HG03095 (cell line): Measurements from ENCODE around the gene RPUSD3.

Experiments
- ATAC-seq: cut with Tn5 transposase; IDR thresholded peaks from one replicate; pipeline ENCODE4 v1.9.1; 2021; ENCODE audit warnings: moderate library complexity; ENCODE audit not compliant: unreplicated experiment

The RPUSD3 gene

DNA sequence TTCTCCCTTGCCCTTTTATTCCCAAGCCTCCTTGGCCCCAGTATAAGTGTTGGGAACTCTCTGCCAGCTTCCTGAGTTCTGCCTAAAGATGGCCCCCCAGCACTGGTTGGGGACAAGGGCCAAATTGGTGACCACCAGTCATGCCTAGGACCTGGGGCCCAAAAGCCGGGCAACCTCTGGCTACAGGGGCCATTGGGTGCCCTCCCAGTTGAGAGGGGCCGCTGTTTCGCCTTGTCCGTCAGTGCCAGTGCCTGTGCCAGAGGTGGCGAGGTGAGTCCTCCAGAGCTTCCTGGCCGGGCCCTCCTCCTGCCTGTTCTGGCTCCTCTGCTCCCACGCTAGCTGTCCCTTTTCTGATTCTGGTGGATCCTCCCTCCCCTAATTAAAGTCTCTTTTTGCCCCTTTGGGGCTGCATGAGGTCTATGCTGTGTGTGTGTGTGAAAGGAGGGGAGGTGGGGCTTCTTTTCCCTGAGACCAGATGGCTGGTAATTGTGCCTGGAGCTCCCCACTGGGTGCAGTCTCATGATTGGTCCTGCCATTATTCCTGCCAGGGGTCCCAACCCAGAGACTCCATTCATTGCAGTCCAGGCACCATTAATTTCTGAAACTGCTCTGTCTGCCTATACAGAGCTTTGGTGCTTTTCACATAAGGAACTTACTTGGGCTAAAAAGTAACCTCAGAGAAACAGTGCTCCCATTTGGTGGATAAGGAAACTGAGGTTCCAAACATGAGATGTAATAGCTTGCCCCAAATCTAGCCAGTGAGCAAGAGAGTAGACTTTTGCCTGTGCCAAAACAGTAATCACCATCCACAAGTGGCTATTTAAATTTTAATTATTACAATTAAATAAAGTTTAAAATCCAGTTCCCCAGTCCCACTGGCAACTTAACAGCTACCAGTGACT lies 36.9 kb downstream of the RPUSD3 start:
- ATAC-seq: no peak

DNA sequence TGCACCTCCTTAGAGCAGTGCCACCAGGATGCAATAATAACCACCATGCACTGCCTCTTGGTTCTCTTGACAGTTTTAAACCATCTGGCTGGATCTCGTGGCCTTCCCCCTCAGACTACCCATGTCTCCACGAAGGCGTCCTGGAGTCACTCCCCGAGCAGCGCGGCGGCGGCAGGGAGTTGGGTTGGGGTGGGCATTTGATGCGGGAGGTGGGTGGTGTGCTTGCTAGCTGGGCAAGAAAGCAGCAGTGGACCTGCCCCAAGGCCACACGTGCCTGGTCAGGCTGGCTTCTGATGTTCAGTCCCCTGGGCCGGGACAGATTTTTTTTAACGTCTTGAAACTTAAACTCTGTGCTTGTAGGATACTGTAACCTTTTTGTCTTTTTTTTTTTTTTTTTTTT lies 37.7 kb downstream of the RPUSD3 start:
- no peak for ATAC-seq

DNA sequence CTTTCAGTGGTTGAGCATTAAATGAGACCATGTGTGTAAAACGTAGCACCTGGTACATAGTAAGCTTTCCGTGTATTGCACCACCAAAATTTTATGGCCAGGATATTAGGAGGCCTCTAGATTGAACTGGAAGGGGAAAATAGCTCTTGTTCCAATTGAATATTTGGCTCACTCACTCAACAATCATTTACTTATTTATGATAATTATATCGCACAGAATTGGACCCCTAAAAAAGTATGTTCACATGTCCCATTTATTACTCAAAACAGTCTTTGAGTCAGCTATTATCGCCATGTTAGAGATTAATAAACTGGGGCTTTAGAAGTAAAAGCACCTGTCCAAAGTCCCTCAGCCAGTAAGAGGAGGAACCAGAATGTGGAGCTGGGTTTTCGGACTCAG lies 38.8 kb downstream of the RPUSD3 start:
- ATAC-seq: no peak

DNA sequence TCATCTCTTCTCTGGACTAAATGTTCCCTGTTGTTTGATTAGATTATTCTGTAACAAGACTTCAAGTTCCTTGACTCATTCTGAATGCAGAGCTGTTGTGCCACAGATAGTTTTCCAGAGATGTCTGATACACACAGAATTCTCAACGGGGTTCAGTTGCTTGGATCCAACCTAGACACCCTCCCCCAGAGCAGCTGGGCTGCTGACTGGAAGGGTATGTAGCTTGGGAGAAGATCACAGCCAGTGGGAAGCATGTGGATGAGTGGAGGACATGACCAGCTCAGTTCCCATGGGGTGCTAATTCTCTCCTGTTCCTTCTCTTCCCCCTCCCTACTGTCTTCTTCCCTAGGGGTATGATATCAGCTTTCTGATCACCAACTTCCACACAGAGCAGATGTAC lies 40.3 kb downstream of the RPUSD3 start:
- no peak for ATAC-seq

DNA sequence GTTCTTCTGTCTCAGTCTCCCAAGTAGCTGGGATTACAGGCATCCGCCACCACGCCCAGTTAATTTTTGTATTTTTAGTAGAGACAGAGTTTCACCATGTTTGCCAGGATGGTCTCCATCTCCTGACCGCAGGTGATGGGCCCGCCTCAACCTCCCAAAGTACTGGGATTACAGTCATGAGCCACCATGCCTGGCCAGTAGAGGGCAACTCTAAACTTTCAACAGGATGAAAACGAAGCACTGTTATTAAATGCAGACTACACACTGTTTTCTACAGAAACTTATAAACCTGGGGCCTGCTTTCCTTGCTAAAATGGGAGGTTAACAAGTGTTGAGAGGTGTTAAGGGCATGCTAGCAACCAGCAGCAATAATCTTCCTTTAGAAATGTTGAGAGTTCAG lies 43.3 kb downstream of the RPUSD3 start:
- ATAC-seq: no peak

DNA sequence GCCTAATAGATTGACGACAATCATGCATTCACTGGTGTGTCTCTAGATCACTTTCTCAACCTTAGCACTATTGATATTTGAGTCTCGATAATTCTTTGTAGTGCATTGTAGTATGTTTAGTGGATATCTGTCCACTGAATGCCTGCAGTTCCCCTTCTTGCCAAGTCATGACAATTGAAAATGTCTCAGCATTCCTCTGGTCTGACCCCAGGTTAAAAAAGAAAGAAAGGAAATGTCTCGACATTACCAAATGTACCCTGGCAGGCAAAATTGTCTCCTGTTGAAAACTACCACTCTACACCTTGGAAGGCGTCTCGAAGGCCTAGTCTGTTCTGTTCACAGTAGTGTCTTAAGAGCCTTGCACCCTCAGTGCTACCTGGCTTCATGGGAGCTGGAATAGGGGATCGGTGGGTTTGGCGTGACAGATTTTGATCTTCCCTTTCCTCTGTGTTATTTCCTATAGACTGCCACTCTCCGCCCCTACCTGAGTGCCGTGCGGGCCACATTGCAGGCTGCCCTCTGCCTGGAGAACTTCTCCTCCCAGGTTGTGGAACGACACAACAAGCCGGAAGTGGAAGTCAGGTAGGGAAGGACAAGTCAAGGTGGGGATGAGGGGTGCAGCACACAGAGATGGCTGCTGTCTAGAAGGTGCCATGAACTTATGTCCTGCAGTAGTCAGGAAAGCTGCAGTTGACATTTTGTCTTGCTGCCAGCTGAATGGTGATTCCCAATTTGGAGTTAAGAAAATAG lies 46.4 kb downstream of the RPUSD3 start:
- ATAC-seq: no peak

DNA sequence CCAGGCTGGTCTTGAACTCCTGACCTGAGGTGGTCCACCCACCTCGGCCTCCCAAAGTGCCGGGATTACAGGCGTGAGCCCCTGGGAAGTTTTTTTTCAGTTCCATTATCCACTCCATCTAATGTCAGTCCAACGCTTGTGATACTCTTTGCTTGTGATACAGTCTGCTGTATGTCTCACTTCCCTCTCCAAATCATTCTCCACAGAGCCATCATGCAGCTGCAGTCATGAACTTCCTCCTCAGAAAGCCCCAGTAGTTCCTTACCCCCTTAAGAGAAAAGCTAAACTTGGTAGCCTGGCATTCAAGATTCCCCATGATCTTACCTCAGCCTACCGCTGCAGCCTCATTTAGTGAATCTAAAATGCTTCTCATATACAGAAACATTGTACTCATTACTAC lies 48.6 kb downstream of the RPUSD3 start:
- no peak for ATAC-seq

DNA sequence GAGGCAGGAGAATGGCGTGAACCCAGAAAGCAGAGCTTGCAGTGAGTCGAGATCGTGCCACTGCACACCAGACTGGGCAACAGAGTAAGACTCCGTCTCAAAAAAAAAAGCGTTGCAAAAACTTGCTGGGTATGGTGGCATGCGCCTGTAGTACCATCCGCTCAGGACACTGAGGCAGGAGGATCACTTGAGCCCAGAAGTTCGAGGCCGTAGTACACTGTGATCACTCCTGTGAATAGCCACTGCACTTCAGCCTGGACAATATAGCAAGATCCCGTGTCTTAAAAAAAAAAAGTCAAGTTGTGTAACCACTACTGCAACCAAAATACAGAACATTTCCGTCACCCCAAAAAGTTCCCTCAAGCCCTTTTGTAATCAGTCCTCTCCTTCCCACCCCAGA lies 49.4 kb downstream of the RPUSD3 start:
- ATAC-seq: no peak

DNA sequence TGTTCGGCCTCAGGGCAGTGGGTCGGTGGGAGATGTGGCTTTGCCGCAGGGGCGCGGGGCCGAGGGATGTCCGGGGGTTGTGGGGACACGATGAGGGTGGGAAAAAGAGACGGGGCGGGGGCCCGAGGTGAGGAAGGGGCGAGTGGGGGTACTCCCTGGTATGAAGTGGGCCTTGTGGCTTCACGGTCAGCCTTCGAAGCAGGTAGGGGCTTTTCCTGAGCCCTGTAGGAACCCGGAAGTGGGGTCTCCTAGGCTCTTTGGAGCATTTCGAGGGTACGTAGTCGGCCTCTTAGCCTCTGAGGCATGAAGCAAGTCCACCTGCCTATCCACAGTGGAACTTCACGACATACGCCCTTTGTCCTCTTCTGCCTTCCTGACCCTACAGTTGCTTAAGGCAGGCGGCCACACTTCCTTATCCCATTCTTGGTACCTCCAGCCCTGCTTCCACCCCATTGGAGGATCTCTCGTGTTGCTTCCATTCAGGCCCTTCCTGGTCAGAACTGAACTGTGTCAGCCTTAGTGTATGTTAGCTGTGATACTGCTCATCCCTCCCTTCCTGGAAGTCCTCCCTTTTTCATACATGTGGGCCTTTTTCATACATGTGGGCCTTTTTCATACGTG lies 50.5 kb downstream of the RPUSD3 start:
- no peak for ATAC-seq

DNA sequence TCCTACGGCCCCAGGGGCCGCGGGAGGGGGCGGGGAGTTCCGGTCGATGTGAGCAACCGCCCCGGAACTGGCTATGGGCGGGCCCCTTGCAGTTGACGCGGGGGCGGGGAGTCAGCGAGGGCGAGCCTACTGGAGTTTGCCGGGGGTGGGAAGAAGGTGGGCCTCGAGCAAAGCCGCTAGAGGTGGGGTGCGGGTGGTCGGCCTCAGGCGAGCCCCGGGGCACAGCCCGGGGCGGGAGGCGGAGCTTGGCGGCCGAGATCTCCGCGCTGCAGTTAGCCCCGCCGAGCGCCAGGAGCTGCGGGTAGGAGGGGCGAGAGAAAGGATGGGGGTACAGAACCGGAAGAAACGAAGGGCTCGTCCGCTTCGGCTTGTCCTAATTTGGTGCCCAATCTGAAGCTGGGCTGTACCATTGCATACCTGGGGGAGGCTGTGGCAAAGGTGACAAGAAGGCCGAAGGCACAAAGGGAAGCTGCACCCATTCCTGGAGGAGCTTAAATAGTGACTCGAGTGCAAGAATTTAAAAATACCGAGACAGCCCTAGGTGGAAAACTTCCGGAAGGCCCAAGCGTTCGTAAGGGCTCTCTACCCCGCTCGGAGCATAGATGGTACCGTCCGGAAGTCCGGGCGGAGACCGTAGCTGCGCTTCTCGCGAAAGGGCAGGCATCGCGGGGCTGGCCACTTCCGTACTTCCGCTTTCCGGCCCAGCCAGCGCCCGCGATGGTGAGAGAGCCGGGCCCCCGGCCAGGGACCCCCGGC lies 51.2 kb downstream of the RPUSD3 start, which contains the start of the genes ARPC4 and TADA3:
ARPC4 (plus strand) TSS at position 678 of the 756 bp plus-strand sequence; CDS start at position 718, 40 bp downstream.
TADA3 (minus strand) TSS at position 69 of the 756 bp plus-strand sequence. CDS start 1,007 bp downstream, outside the sequence.
- ATAC-seq: peak; percentile 73

DNA sequence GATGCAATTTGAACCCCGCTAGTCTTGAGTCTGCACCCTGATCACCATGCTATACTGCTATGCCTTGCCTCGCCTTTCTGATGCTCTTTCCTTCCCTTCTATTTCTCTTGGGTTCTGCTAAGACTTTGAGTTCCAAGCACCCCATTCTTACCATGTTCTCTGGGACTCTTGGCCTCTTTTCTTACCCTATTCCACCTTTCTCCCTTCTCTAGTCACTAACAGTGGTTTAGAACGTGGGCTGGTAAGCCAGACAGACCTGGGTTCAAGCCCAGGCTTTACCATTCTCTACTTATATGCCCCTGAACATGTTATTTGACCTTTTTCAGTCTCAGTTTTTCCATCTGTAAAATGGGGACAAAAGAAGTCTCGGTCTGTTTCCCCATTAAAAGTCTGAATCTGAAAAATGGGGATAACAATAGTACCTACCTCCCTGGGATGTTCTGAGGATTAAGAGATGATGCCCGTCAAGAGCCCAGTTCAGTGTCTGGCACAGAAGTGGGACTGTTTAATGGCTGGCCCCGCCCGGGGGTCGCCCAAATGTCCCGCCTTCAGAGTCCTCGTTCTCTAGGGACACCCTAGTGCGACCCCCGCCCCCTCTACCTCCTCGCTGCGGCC lies 51.9 kb downstream of the RPUSD3 start:
- peak; percentile 2 for ATAC-seq

DNA sequence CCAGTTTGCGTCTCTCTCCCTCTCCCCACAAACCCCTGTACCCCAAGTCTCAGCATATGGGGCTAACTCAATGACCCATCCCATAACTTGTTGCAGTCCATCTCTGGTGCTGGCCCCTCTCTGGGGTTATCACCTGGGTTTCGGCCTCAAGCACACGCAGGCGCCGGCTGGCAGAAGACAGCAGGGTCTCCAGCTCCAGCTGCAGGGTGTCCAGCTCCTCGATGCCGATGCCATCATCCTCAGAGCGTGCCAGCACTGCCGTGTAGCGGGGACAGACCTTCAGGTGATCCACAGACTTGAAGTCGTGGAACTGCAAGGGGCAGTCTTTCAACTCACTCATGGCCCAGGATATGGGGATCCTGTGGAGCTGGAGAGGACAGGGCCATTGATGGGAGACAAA lies 52.7 kb downstream of the RPUSD3 start:
- no peak for ATAC-seq
